Cardiac fibroblast (primary cell): ENCODE data around the gene DPAGT1.

ENCODE experiments used
- DNase-seq, 2 donors: peaks; one replicate each; pipeline versions ENCODE4 v3.0.0 to v3.0.0-alpha.2; 2010; ENCODE audit warnings: low read depth in 2 of 2
- H3K4me3 ChIP-seq, 2 donors: replicated peaks in 1 of 2; 1 replicate in 1 of 2; 2 replicates in 1 of 2; pipeline ENCODE4 v1.5.1; 2011; ENCODE audit warnings: low read depth in 2 of 2, low read length in 2 of 2, mild to moderate bottlenecking in 2 of 2, moderate library complexity in 1 of 2
- CTCF ChIP-seq: IDR thresholded peaks from one replicate; pipeline ENCODE4 v1.5.1; 2011; ENCODE audit warnings: low read depth, mild to moderate bottlenecking, low read length, inconsistent platforms

DPAGT1 gene

DNA sequence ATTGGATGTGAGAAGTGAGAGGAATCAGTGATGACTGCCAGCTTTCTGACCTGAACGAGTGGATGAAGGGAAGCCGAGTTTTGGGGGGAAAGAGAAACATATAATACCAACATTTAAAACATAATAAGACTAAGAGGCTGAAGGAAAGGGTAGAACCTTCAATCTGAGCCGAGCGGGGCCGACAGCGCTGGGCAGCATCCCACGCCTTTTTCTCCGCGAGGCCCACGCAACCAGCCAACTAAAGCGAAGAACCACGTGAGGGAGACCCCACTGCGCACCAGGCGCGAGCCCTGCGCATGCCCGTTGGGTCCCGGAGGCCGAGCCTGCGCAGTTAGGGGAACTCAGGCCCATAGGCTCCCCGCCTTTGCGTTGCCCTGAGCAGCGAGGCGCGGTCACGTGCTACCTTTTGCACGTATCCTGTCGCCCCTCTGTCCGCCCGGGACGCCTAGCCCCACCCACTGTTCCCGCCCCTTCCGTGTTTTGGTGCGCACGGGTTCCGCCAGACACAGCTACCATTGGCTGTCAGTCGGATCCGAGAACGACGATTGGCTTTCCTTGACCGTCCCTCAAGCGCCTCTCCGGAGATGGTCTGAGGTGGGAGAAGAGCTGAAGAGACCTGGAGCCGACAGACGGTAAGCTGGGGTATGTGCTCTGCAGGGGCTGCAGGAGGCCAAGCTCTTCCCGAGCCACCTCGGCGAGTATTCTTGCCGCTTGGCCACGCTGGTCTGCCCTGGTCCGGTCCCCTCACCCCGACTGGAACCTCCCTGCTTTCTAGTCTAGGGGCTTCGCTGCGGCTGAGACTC is 19.6 kb upstream of the DPAGT1 start, which contains the start of gene HINFP:
Gene HINFP, plus strand, starts transcription at position 573 of the 803 bp plus-strand sequence. CDS start 5,365 bp downstream, outside the sequence.
- DNase-seq = peak; percentile 99
- TF ChIP-seq CTCF = no peak
- H3K4me3 ChIP-seq = peak within 1 kb of the TSS; percentile 99

DNA sequence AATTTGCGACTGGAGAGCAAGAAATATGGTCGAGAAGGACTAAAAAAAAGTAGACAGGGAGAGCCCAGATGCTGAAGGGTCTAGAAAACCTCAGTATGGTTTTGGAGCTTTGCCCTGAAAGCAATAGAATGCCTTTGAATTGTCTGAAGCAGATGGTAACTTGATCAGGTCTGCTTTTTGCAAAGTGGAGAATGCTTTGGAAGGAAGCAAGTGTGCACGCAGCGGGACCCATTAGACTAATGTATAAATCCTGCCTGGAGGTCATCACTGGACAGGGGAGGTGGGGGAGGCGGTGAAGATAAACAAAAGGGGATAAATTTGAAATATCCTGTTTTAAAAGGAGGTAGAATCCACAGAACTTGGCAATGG is 19.0 kb upstream of the DPAGT1 start:
- no peak for TF ChIP-seq CTCF
- peak overlapping the region; percentile 51 to 64 for H3K4me3 ChIP-seq
- DNase-seq = peak in 1 of 2 donors; percentile 44

DNA sequence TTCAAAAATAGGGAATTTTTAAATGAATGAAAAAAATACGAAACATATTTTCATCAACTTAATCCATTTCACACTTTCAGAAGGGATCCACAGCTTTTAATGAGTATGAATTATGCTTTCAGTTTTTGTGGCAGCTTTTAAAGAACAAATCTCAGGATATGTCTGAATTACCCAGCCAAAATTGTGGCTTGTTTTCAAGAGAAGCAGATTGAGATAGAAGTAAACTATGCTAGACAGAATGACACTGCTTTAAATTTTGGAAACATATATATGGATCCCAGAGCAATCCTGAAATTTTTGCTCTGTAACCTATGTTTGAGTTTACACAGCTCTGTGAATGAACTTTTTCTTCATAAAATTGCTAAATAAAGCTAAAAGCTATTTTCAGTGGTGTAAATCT is 17.3 kb upstream of the DPAGT1 start:
- DNase-seq = no peak
- TF ChIP-seq CTCF = no peak
- H3K4me3 ChIP-seq = no peak overlapping the region

- no peak for TF ChIP-seq CTCF
- no peak overlapping the region for H3K4me3 ChIP-seq
These were observed 16.6 kb upstream of the DPAGT1 start for GRCh38 chr11:119118227-119118626.

GRCh38 chr11:119117004-119117706 is 15.5 kb upstream of the DPAGT1 start:
- no peak for DNase-seq
- no peak overlapping the region for H3K4me3 ChIP-seq
- TF ChIP-seq CTCF = no peak

More at GRCh38 chr11:119118227-119118626, 16.6 kb upstream of the DPAGT1 start:
- no peak for DNase-seq

DNA sequence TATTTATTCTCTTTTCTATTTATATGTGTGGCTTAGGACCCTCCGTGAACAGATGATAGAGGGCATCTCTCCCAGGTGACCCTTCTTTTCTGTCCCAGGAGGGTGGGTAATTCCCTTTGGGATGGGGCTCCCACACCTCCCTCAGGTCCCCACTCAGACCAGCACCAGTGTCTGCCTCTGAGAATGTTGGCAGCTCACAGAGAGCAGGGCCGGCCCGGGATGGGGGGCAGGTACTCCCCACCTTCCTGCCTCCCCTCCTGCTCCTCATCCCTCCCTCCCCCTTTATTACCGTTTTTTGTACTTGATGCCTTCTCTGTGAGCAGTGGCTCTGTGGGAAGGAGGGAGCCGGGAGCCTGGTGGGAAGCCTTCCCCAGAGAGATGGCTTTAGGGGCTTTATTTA is 14.9 kb upstream of the DPAGT1 start:
- DNase-seq = no peak
- H3K4me3 ChIP-seq = no peak overlapping the region
- TF ChIP-seq CTCF = no peak
